Activated T-cell treated with anti-CD3 and anti-CD28 coated beads, Interleukin-2, amount 50 U/mL, for 24 hours (primary cell): Measurements from ENCODE around the gene TNS1.
A peak's percentile ranks its signal among the peaks of the same experiment; 100 is the strongest.

Source experiments
- DNase-seq: peaks from one replicate; pipeline ENCODE4 v3.0.0-alpha.2; 2020
- H3K27ac Mint-ChIP-seq: 2 replicates; pipeline ENCODE4 v1.8.0; 2020; ENCODE audit warnings: mild to moderate bottlenecking, mixed read lengths
- H3K27me3 Mint-ChIP-seq: 2 replicates; pipeline ENCODE4 v1.8.0; 2020; ENCODE audit warnings: mixed read lengths
- H3K36me3 Mint-ChIP-seq: 2 replicates; pipeline ENCODE4 v1.8.0; 2020; ENCODE audit warnings: low read depth, mixed read lengths
- H3K4me1 Mint-ChIP-seq: 2 replicates; pipeline ENCODE4 v1.8.0; 2020; ENCODE audit warnings: low read depth, mixed read lengths
- H3K4me3 Mint-ChIP-seq: 2 replicates; pipeline ENCODE4 v1.8.0; 2020; ENCODE audit warnings: mild to moderate bottlenecking, moderate library complexity, mixed read lengths
- H3K9me3 Mint-ChIP-seq: 2 replicates; pipeline ENCODE4 v1.8.0; 2020; ENCODE audit warnings: mixed read lengths

The TNS1 gene

GRCh38 chr2:217805668-217806481 lies 196.9 kb downstream of the TNS1 start:
- H3K4me1 Mint-ChIP-seq = no peaks in the 10 kb centered on the region
- no peak overlapping the region for H3K4me3 Mint-ChIP-seq
- H3K36me3 Mint-ChIP-seq = no peaks in the 10 kb centered on the region
- no peaks in the 10 kb centered on the region for H3K27me3 Mint-ChIP-seq
- no peak overlapping the region for H3K27ac Mint-ChIP-seq
- DNase-seq = no peak
- H3K9me3 Mint-ChIP-seq = no peaks in the 10 kb centered on the region

GRCh38 chr2:217804791-217805667 lies 197.8 kb downstream of the TNS1 start:
- H3K27me3 Mint-ChIP-seq = no peaks in the 10 kb centered on the region
- no peak for DNase-seq
- H3K27ac Mint-ChIP-seq = no peak overlapping the region
- no peaks in the 10 kb centered on the region for H3K9me3 Mint-ChIP-seq
- H3K4me3 Mint-ChIP-seq = no peak overlapping the region
- H3K36me3 Mint-ChIP-seq = no peaks in the 10 kb centered on the region
- no peaks in the 10 kb centered on the region for H3K4me1 Mint-ChIP-seq

- DNase-seq = no peak
- Mint-ChIP-seq H3K4me3 (no peak overlapping the region), H3K27me3 (no peaks in the 10 kb centered on the region), H3K36me3 (no peaks in the 10 kb centered on the region), H3K9me3 (no peaks in the 10 kb centered on the region), H3K4me1 (no peaks in the 10 kb centered on the region), H3K27ac (no peak overlapping the region)
These were observed 198.5 kb downstream of the TNS1 start for GRCh38 chr2:217804338-217804737.

GRCh38 chr2:217803653-217803960 lies 199.2 kb downstream of the TNS1 start:
- Mint-ChIP-seq H3K4me3 (no peak overlapping the region), H3K4me1 (no peaks in the 10 kb centered on the region), H3K27me3 (no peaks in the 10 kb centered on the region), H3K27ac (no peak overlapping the region), H3K9me3 (no peaks in the 10 kb centered on the region), H3K36me3 (no peaks in the 10 kb centered on the region)
- DNase-seq = no peak

GRCh38 chr2:217802876-217803652 lies 199.7 kb downstream of the TNS1 start:
- no peak for DNase-seq
- no peaks in the 10 kb centered on the region for H3K36me3 Mint-ChIP-seq
- no peak overlapping the region for H3K27ac Mint-ChIP-seq
- H3K9me3 Mint-ChIP-seq = no peaks in the 10 kb centered on the region
- no peaks in the 10 kb centered on the region for H3K4me1 Mint-ChIP-seq
- no peak overlapping the region for H3K4me3 Mint-ChIP-seq
- no peaks in the 10 kb centered on the region for H3K27me3 Mint-ChIP-seq

- H3K4me1 Mint-ChIP-seq = no peaks in the 10 kb centered on the region
- H3K27ac Mint-ChIP-seq = no peak overlapping the region
- no peaks in the 10 kb centered on the region for H3K9me3 Mint-ChIP-seq
- H3K4me3 Mint-ChIP-seq = no peak overlapping the region
- no peak for DNase-seq
- no peaks in the 10 kb centered on the region for H3K36me3 Mint-ChIP-seq
- no peaks in the 10 kb centered on the region for H3K27me3 Mint-ChIP-seq
These were observed 200.5 kb downstream of the TNS1 start for GRCh38 chr2:217802266-217802665.

- no peaks in the 10 kb centered on the region for H3K27me3 Mint-ChIP-seq
- no peak overlapping the region for H3K27ac Mint-ChIP-seq
- no peaks in the 10 kb centered on the region for H3K4me1 Mint-ChIP-seq
- no peaks in the 10 kb centered on the region for H3K9me3 Mint-ChIP-seq
- no peak for DNase-seq
- H3K36me3 Mint-ChIP-seq = no peaks in the 10 kb centered on the region
- no peak overlapping the region for H3K4me3 Mint-ChIP-seq
These were observed 201.1 kb downstream of the TNS1 start for GRCh38 chr2:217801711-217802110.

- H3K27me3 Mint-ChIP-seq = no peaks in the 10 kb centered on the region
- H3K27ac Mint-ChIP-seq = no peak overlapping the region
- H3K4me3 Mint-ChIP-seq = no peak overlapping the region
- H3K36me3 Mint-ChIP-seq = no peaks in the 10 kb centered on the region
- H3K9me3 Mint-ChIP-seq = no peaks in the 10 kb centered on the region
- DNase-seq = no peak
- H3K4me1 Mint-ChIP-seq = no peaks in the 10 kb centered on the region
These were observed 201.7 kb downstream of the TNS1 start for GRCh38 chr2:217801115-217801531.

GRCh38 chr2:217800433-217801114 lies 202.2 kb downstream of the TNS1 start:
- DNase-seq = no peak
- Mint-ChIP-seq H3K4me1 (no peaks in the 10 kb centered on the region), H3K36me3 (no peaks in the 10 kb centered on the region), H3K27me3 (no peaks in the 10 kb centered on the region), H3K9me3 (no peaks in the 10 kb centered on the region), H3K27ac (no peak overlapping the region), H3K4me3 (no peak overlapping the region)

GRCh38 chr2:217799563-217800432 lies 203.0 kb downstream of the TNS1 start:
- H3K4me1 Mint-ChIP-seq = no peaks in the 10 kb centered on the region
- no peak overlapping the region for H3K27ac Mint-ChIP-seq

GRCh38 chr2:217798743-217799562 lies 203.8 kb downstream of the TNS1 start:
- H3K4me1 Mint-ChIP-seq = no peaks in the 10 kb centered on the region
- no peaks in the 10 kb centered on the region for H3K27me3 Mint-ChIP-seq
- H3K9me3 Mint-ChIP-seq = no peaks in the 10 kb centered on the region
- DNase-seq = peak; percentile 23
- no peak overlapping the region for H3K27ac Mint-ChIP-seq
- H3K36me3 Mint-ChIP-seq = no peaks in the 10 kb centered on the region
- no peak overlapping the region for H3K4me3 Mint-ChIP-seq

More at GRCh38 chr2:217799563-217800432, 203.0 kb downstream of the TNS1 start:
- peak; percentile 3 for DNase-seq
- H3K9me3 Mint-ChIP-seq = no peaks in the 10 kb centered on the region
- H3K36me3 Mint-ChIP-seq = no peaks in the 10 kb centered on the region
- H3K27me3 Mint-ChIP-seq = no peaks in the 10 kb centered on the region
- H3K4me3 Mint-ChIP-seq = no peak overlapping the region

- H3K27ac Mint-ChIP-seq = no peak overlapping the region
- DNase-seq = no peak
- H3K36me3 Mint-ChIP-seq = no peaks in the 10 kb centered on the region
These were observed 204.6 kb downstream of the TNS1 start for GRCh38 chr2:217798191-217798590.

GRCh38 chr2:217797661-217798069 lies 205.1 kb downstream of the TNS1 start:
- Mint-ChIP-seq H3K36me3 (no peaks in the 10 kb centered on the region), H3K4me3 (no peak overlapping the region)
- DNase-seq = peak; percentile 25

More at GRCh38 chr2:217798191-217798590, 204.6 kb downstream of the TNS1 start:
- H3K4me1 Mint-ChIP-seq = no peaks in the 10 kb centered on the region
- H3K27me3 Mint-ChIP-seq = no peaks in the 10 kb centered on the region
- no peak overlapping the region for H3K4me3 Mint-ChIP-seq
- H3K9me3 Mint-ChIP-seq = no peaks in the 10 kb centered on the region

More at GRCh38 chr2:217797661-217798069, 205.1 kb downstream of the TNS1 start:
- Mint-ChIP-seq H3K9me3 (no peaks in the 10 kb centered on the region), H3K27me3 (no peaks in the 10 kb centered on the region), H3K4me1 (no peaks in the 10 kb centered on the region), H3K27ac (no peak overlapping the region)
